Activated T-cell treated with anti-CD3 and anti-CD28 coated beads for 24 hours (primary cell): Measurements from ENCODE around the gene PRPF31.
"Not testable (repeated sequence)": the region's sequence is repeated elsewhere in the genome, so short reads cannot be mapped to it uniquely, and the experiment has no call there.

Source experiments
- DNase-seq: peaks from one replicate; pipeline ENCODE4 v3.0.0-alpha.2; 2020; ENCODE audit warnings: low read depth

PRPF31 gene, protein sequence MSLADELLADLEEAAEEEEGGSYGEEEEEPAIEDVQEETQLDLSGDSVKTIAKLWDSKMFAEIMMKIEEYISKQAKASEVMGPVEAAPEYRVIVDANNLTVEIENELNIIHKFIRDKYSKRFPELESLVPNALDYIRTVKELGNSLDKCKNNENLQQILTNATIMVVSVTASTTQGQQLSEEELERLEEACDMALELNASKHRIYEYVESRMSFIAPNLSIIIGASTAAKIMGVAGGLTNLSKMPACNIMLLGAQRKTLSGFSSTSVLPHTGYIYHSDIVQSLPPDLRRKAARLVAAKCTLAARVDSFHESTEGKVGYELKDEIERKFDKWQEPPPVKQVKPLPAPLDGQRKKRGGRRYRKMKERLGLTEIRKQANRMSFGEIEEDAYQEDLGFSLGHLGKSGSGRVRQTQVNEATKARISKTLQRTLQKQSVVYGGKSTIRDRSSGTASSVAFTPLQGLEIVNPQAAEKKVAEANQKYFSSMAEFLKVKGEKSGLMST

DNA sequence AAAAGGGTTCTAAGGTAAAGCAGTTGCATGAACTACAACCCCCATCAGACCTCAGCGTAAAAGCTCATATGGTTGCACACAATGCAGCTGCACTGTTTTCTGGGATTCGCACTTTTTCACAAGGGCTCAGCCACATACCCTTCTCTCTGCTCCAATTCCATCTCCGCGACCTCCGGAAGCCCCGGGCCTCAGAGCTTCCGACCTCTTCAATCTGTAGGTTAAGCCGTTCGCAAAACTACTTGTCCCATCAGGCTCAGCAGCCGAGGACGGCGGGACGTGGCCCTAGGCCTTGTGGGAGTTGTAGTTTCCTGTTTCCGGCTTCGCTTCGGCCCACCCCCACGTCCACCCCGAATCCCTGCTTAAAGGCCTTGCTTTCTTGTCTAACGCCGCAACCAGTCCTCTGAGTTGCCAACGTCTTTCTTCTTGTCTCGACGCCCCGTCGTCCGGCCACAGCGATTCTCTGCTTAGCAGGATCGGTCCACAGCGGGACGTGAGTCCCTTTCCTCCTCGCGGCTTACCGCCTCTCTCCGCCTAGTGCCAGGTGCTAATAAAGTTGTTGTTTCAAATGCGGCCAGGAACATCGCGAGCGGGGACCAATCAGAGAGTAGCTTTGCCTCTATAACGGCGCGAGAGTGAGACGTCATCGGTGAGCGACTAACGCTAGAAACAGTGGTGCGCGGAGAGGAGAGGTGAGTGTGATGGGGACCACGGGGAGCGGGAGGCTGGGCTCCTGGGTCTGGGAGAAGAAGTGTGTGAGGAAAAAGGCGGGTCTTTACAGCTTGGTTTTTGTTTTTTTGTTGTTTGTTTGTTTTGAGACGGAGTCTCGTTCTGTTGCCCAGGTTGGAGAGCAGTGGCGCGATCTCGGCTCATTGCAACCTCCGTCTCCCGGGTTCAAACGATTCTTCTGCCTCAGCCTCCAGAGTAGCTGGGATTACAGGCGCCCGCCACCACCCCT, at the start of gene PRPF31, which contains the start of gene TFPT:
PRPF31 (plus strand) TSS at position 646 of the 955 bp plus-strand sequence. CDS start 2,525 bp downstream, outside the sequence.
TFPT (minus strand) TSS at position 549 of the 955 bp plus-strand sequence; CDS start at position 161, 388 bp downstream.
- peak; percentile 94 for DNase-seq

DNA sequence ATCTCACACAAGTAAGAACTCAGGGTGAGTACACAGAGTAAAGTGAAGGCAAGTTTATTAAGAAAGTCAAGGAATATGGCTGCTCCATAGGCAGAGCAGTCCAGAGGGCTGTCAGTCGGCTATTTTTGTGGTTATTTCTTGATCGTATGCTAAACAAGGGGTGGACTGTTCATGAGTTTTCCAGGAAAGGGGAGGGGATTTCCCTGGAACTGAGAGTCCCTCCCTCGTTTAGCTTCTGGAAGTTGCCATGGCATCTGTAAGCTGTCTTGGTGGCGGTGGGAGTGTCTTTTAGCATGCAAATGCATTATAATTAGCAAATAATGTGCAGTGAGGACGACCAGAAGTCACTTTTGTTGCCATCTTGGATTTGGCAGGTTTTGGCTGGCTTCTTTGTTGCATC, 46.1 kb upstream of the PRPF31 start:
- DNase-seq = no peak

DNA sequence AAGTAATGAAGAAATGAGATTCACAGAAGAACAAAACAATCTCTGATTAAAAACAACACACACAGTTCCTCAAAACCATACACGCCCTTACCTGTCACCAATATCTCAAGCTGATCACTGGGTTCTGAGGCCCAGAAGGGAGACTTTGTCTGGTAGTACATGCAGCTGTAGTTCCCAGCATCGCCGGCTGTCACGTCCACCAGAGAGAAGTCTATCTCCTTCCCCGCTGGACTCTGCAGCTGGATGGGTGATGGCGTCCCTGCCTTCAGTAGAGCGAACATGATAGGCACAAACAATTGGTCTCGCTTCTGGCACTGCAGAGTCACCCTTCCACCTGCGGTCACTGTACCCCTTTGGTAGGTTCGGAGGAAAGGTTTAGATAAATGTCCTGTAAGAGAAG, 41.7 kb upstream of the PRPF31 start:
- DNase-seq = no peak

DNA sequence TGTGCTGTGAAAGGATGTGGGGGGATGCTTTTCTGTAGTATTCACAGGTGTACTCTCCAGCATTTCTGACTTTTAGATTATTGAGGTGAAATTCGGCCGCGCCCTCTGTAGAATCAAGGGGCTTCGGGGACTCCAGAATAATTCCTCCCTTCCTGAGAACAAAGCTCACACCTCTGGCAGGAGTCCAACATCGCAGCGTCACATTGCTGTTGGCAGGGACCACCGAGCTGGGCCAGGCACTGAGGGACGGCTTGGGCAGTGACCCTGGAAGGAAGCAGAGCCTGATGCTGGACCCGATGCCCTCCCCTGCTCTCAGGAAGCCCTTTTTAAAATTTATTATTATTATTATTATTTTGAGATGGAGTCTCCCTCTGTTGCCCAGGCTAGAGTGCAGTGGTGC, 40.7 kb upstream of the PRPF31 start:
- DNase-seq = no peak

DNA sequence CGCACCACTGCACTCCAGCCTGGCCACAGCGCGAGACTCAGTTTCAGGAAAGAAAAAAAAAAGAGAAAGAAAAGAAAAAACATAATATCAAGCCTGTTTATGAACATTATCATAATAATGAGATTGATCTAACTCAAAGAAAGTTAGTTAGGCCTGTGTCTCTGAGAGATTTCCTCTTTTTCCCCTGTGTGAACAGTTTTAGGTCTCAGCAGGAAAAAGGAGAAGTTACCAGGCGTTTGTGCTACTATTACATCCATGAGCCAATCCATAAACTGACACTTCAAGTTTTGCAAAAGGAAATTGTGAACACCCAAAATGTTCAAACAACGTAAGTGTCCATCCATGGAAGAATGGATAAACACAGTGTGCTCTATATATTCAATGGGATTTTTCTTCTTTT, 38.2 kb upstream of the PRPF31 start:
- no peak for DNase-seq

DNA sequence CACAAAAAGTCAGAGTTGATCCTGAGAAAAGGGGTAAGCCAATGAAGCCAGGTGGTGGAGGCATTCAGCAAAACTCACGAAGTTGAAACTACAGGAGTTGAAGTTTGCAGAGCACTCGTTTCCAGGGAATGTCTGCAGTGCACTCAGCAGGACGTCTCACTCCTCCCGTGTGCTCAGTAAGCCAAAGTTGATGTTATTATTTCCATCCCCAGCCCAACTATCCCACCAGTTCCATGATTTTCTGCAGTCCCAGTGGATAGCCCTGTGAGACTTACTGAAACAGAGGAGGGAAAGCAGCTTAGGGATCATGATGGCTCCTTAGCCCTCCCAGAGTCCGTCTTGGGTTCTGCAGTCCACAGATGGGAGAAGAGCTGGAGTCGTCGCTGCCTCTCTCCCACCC, 34.5 kb upstream of the PRPF31 start, which contains the start of gene TARM1:
TARM1 (minus strand) TSS at position 334 of the 400 bp plus-strand sequence; CDS start at position 309, 25 bp downstream.
- no peak for DNase-seq

DNA sequence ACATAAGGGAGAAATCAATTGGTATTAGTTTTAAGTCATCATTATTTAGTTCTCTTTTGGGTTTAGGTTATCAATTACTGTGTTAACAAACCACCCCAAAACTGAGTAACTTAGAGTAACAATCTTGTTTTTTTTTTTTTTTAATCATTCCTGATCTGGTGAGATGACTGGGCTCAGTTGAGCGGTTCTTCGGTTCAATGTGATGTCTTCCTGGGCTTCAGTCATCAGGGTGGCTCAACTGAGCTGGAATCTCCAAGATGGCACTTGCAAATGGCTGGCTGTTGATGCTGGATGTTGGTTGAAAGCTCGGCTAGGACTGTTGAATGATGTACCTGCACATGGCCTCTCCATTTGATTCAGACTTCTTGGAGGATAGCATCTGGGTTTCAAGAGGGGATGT, 31.1 kb upstream of the PRPF31 start:
- DNase-seq = no peak

DNA sequence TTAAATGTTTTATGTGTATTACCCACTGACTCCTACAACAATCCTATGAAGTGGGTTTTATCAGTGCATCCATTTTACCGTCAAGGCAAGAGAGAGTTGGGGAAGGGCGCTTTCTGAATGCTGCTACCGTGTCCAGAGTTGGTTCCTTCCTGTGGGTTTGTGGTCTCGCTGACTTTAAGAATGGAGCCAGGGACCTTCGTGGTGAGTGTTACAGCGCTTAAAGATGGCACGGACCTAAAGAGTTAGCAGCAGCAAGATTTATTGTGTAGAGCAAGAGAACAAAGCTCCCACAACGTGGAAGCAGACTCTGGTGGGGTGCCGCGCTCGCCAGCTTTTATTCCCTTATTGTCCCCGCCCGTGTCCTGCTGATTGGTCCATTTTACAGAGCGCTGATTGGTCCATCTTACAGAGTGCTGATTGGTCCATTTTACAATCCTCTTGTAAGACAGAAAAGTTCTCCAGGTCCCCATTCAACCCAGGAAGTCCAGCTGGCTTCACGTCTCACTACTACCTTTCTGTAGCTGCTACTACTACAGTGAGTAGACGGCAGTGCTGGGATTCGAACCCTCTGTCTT, 21.0 kb upstream of the PRPF31 start:
- DNase-seq = no peak

DNA sequence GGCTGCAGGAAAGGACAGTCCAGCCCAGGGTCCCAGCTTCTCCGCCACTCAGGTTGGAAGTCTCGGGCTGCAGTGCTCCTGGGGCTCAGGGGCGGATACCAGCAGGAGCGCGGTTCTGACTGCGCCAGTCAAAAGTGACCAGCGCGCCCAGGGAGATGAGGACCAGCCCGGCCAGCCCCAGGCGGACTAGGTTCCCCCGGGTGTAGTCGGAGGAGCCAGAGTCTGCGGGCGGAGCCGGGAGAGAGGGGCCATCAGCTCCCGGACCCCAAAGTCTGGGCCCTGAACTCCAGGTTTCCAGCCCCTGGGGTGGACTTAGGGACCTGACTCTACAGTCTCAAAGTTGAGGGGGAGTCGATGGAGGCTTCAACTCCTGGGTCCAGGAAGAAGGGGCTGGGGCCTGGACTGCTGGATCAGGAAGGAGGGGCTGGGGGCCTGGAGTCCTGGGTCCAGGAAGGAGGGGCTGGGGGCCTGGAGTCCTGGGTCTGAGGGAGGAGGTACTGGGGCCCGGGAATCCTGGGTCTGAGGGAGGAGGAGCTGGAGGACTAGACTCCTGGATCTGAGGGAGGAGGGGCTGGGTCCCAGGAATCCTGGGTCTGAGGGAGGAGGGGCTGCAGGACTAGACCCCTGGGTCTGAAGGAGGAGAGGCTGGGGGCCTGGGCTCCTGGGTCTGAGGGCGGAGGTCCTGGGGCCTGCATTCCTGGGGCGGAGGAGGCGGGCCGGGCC, 20.3 kb upstream of the PRPF31 start:
- no peak for DNase-seq

DNA sequence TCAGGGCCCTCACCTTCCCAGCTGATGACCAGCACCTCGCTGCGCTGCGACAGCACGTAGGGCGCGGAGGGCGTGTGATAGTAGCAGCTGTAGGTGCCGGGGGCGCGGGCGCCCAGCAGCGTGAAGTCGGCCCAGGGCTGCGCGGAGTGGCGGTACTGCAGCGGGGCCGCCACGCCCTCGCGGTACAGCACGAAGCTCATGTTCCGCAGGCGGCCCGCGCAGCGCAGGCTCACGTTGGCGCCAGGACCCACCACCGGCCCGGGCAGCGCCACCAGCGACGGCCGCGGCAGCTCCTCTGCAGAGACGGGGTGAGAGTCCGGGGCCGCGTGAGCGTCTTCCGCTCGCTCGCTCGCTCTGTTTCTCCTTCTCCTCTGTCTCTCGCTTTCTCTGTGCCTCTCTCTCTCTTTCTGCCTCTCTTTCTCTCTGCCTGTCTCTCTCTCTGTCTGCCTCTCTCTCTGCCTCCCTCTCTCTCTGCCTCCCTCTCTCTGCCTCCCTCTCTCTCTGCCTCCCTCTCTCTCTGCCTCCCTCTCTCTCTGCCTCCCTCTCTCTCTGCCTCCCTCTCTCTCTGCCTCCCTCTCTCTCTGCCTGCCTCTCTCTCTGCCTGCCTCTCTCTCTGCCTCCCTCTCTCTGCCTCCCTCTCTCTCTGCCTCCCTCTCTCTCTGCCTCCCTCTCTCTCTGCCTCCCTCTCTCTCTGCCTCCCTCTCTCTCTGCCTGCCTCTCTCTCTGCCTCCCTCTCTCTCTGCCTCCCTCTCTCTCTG, 19.5 kb upstream of the PRPF31 start:
- peak; percentile 15 for DNase-seq

DNA sequence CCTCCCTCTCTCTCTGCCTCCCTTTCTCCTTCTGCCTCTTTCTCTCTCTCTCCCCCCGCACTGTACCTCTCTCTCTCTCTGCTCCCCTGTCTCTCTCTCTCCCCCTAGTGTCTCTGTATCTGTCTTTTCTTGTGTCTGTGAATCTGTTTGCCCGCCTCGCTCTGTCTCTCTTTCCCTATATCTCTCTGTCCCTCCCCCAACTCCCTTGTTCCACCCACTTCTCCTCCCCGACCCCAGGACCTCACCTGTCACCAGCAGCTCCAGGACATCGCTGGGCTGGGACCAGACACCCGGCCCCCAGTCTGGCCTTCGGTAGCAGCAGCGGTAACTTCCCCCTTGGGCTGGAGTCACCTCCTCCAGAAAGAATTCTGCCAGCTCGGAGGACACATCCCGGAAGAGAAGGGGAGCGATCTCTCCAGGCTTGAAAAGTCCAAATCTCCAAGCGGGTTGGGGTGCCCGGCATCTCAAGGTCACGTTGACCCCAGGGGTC, 18.9 kb upstream of the PRPF31 start:
- DNase-seq = no peak

DNA sequence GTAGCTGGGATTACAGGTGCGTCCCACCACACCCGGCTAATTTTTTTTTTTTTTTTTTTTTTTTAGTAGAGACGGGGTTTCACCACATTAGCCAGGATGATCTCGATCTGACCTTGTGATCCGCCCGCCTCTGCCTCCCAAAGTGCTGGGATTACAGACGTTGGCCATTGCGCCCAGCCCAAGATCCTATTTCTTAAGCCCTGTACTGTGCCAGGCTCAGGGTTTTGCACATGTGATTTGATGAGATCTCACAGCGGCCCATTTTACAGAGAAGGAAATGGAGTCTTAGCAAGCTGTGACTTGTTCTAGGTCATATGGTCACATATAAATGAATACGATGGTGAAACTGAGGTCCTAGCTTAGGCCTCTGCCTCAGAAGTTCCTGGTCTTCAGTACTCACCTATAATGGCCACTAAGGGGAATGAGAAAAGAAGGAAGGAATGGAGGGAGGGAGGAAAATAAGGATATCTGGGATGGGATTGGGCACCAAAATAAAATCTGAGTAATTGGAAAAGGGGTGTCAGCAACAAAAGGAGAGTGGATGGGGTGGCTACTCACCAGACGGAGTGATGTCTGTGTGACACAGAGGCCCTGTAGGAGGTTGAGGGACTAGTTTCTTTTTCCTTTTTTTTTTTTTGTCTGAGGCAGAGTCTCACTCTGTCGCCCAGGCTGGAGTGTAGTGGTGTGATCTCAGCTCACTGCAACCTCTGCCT, 16.2 kb upstream of the PRPF31 start:
- no peak for DNase-seq

DNA sequence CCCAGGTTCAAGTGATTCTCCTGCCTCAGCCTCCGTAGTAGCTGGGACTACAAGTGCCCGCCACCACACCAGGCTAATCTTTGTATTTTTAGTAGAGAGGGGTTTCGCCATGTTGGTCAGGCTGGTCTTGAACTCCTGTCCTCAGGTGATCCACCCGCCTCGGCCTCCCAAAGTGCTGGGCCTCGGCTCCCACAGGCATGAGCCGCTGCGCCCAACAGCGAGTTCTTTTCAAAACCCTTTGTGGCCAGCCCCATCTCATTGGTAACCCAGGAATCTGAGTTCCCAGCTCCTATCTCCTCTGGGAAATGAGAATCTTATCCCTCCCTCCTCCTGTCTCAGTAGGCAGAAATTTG, 15.7 kb upstream of the PRPF31 start:
- DNase-seq = not testable (repeated sequence)

DNA sequence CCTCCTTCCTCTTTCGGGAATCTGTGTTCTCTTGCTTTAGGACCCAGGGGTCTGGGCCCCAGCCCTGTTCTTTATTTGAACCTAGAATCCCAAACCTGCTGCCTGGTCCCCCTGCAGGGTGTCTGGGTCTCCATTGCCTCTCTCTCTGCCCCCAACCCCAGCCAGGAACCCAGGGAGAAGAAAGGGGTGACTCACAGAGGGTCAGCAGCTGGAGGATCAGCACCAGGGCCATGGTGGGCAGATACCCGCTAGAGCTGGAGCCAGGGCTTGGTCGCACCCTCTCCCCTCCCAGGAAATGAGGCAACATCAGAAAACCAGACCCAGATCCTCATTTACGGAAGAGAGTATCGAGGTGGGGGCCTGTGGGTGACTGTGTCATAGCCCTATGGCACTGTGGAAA, 15.0 kb upstream of the PRPF31 start, which contains the start of gene OSCAR:
OSCAR (minus strand) TSS at position 243 of the 400 bp plus-strand sequence; CDS start at position 232, 11 bp downstream.
- DNase-seq = no peak

DNA sequence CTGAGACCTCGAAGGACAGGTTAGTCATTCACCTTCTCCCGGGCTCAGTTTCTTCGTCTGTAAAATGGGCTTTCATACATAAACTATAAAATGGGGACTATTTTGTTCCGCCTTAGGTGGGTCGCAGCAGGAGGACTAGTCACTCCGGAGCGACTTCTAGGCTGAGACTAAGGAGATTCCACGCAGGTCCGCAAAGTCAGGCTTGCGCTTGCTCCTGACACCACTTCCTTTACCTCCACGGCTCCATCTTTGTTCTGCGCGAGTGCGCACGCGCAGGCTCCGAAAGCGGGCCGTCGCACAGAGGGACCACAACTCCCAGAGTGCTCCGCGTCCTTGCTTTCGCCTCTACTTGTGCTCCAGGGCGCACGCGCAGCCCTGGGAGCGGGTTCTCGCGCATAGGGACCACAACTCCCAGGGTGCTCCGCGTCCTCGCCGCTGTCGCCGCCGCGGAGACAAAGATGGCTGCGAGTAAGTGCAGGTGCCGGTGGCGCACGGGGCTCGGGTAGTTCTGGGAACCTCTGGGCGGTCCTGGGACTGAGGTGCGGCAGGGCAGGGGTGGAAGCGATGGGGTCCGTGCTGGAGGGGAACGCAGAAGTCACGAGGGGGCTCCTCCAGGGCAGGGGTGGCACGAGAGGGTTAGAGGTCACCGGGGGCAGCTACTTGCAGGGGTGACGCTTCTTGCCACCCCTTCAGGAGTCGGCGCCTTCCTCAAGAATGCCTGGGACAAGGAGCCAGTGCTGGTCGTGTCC, 13.0 kb upstream of the PRPF31 start, which contains the start of gene NDUFA3:
NDUFA3 (plus strand) TSS at position 435 of the 749 bp plus-strand sequence; CDS start at position 459, 24 bp downstream.
- peak; percentile 96 for DNase-seq

DNA sequence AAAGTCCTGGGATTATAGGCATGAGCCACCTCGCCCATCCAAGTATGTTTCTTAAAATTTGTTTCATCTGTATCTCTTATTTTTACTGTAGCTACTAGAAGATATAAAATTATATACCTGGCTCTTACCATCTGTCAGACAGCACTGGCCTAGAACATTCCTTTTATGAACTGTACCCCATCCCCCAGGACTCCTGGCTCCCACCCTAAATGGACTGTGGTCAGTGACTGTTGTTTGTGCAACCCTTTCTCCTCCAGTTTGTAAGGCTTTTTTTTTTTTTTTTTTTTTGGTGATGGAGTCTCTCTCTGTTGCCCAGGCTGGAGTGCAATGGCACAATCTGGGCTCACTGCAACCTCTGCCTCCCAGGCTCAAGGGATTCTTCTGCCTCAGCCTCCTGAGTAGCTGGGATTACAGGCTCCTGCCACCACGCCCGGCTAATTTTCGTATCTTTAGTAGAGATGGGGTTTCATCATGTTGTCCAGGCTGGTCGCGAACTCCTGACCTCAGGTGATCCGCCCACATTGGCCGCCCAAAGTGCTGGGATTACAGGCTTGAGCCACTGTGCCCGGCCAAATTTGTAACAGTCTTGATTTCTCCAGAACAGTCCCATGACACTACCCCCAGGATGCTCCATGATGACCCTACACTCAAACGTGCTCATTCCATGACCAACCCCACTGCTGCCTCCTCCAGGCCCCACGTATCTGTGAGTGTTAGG, 10.4 kb upstream of the PRPF31 start:
- DNase-seq = no peak

DNA sequence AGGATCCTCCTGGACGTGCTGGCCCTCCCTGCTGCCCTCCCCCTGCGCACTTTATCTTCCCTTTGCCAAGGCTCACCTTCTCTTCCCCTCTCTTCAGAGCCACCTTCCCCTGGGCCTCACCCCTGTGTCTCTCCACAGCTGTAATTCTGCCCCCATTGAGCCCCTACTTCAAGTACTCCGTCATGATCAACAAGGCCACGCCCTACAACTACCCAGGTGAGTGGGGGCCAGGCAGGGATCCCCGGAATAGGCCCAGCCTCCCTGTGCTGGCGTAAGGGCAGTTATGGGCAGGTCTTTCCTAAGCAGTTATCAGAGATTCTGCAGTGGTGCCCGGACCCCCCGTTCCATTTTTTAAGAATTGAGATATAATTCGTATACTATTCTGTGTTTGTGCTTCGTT, 9.8 kb upstream of the PRPF31 start:
- no peak for DNase-seq

DNA sequence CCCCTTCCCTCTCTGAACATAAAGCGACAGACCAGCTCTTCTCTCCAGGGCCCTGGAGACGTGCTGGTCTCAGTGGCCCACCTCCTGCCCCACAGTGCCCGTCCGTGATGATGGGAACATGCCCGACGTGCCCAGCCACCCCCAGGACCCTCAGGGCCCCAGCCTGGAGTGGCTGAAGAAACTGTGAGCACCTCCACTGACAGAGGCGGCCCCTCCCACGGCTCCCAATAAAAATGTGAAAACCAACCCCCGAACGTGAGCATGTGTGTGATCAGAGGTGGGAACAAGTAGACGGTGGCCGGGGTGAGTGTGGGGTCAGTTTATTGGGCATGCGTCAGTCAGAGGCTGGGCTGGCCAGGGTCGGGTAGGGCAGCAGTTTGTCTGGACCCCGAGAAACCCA, 8.8 kb upstream of the PRPF31 start:
- no peak for DNase-seq
